GM12892 (cell line): Measurements from ENCODE around the gene ZNF593OS.

Source experiments
- POLR2A ChIP-seq: IDR thresholded peaks from 2 replicates; pipeline ENCODE4 v1.6.1; 2011; ENCODE audit warnings: low read depth, low read length, control low read depth
- POLR2AphosphoS5 ChIP-seq: IDR thresholded peaks from 2 replicates; pipeline ENCODE4 v1.6.1; 2011; ENCODE audit warnings: low read depth, low read length, control low read depth
- TAF1 ChIP-seq: IDR thresholded peaks from 2 replicates; pipeline ENCODE4 v1.6.1; 2011; ENCODE audit warnings: low read depth, mild to moderate bottlenecking, control low read depth, low read length, borderline replicate concordance

DNA sequence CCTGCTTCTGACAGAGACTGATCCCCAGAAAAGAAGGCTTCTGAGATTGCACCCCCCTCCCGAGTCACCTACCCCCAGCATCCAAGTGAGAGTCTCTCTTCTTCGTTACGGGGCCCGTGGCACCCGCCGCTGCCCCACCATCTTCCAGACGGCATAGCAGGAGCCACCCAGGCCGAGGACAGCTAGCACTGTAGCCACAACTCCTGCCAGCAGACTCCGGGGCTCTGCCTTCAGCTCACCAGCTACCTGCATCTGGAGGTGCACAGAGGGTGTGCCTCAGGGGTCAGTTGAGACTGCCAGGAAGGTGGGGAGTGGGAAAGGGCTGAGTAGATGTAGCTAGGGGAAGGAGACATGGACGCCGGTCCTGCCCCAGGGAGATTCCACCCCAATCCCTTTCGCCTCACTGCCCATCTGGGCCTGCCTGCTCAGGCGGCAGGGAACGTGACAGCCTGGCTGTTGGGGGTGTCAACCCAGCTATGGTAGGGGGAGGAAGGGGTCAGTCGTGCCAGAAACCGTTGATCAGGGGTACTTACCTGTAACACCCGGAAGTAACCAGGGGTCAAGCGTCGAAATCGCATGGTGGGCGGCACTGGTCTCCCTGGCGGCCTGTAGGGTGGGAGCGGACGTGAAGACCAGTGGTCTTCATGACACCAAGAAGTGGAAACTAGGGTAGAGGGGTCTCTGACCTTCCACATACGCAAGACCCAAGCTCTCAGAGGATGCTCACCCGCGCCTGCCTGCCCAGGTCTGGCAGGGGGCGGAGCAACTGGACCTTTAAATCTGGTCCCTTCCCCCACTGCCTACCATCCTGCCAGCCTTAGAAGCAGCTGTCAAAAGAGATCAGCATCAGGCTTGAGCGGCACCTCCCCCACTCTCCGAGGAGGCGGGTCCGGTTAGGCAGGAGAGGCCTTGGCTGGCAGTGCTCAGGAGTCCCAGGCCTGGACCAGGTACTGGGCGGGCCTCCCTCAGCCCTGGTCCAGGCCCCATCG lies at the start of gene ZNF593OS:
- 0 out of 2 replicates have a peak, but pooled peaks have one; percentile 7 for TF ChIP-seq POLR2A
- no peak for TF ChIP-seq POLR2AphosphoS5
- TF ChIP-seq TAF1, result no peak
